Fibroblast of mammary gland (primary cell): Measurements from ENCODE around the gene LRRC46.
A peak's percentile ranks its signal among the peaks of the same experiment; 100 is the strongest.

Experiments
- DNase-seq: peaks from one replicate; pipeline ENCODE4 v3.0.0-alpha.2; 2010; ENCODE audit warnings: low read depth
- H3K4me3 ChIP-seq: 2 replicates; pipeline ENCODE4 v1.5.1; 2011; ENCODE audit warnings: low read depth, mild to moderate bottlenecking, low read length, moderate library complexity; ENCODE audit not compliant: control insufficient read depth
- CTCF ChIP-seq: conservative IDR thresholded peaks from 2 replicates; pipeline ENCODE4 v1.5.1; 2011; ENCODE audit warnings: low read depth, low read length, inconsistent platforms; ENCODE audit not compliant: control insufficient read depth, insufficient read depth

The LRRC46 gene

GRCh38 chr17:47875011-47875985 is 43.8 kb downstream of the LRRC46 start:
- DNase-seq, result no peak
- no peak overlapping the region for H3K4me3 ChIP-seq
- TF ChIP-seq CTCF, result no peak

GRCh38 chr17:47877368-47878034 is 46.0 kb downstream of the LRRC46 start:
- no peak for TF ChIP-seq CTCF
- no peak overlapping the region for H3K4me3 ChIP-seq
- DNase-seq, result no peak

- no peak for TF ChIP-seq CTCF
- DNase-seq, result no peak
- H3K4me3 ChIP-seq, result no peak overlapping the region
Observed at GRCh38 chr17:47878203-47879027, 46.9 kb downstream of the LRRC46 start.

- no peak for TF ChIP-seq CTCF
- peak; percentile 68 for DNase-seq
- H3K4me3 ChIP-seq, result no peak overlapping the region
Observed at GRCh38 chr17:47879028-47879585, 47.6 kb downstream of the LRRC46 start.

GRCh38 chr17:47879776-47880454 is 48.4 kb downstream of the LRRC46 start:
- no peak overlapping the region for H3K4me3 ChIP-seq
- DNase-seq, result no peak
- no peak for TF ChIP-seq CTCF

GRCh38 chr17:47882247-47882646 is 50.8 kb downstream of the LRRC46 start:
- TF ChIP-seq CTCF, result no peak
- DNase-seq, result peak; percentile 54
- no peak overlapping the region for H3K4me3 ChIP-seq
